COLO668 (cell line): Measurements from ENCODE around the gene SPAAR.
"Not testable (repeated sequence)": the region's sequence is repeated elsewhere in the genome, so short reads cannot be mapped to it uniquely, and the experiment has no call there.

Experiments
- DNase-seq: peaks from one replicate; lab custom pipeline; 2025; ENCODE audit not compliant: unreplicated experiment; lab: John Stamatoyannopoulos, UW

SPAAR gene

GRCh38 chr9:35920051-35920620 is 10.8 kb downstream of the SPAAR start:
- DNase-seq, result no peak

- DNase-seq, result no peak
Measured at GRCh38 chr9:35923598-35923926, 14.3 kb downstream of the SPAAR start.

- no peak for DNase-seq
Measured at GRCh38 chr9:35923927-35924763, 14.9 kb downstream of the SPAAR start.

GRCh38 chr9:35928591-35929452 is 19.5 kb downstream of the SPAAR start:
- no peak for DNase-seq

GRCh38 chr9:35929453-35929718 is 20.1 kb downstream of the SPAAR start:
- no peak for DNase-seq

GRCh38 chr9:35930521-35930920 is 21.2 kb downstream of the SPAAR start:
- no peak for DNase-seq

- no peak for DNase-seq
Measured at GRCh38 chr9:35930989-35931388, 21.7 kb downstream of the SPAAR start.

GRCh38 chr9:35932735-35933134 is 23.4 kb downstream of the SPAAR start:
- no peak for DNase-seq

GRCh38 chr9:35933550-35934067 is 24.3 kb downstream of the SPAAR start:
- DNase-seq, result no peak

GRCh38 chr9:35934069-35934468 is 24.8 kb downstream of the SPAAR start:
- not testable (repeated sequence) for DNase-seq

- no peak for DNase-seq
Measured at GRCh38 chr9:35935261-35935660, 26.0 kb downstream of the SPAAR start.

GRCh38 chr9:35935755-35936509 is 26.6 kb downstream of the SPAAR start:
- DNase-seq, result no peak

GRCh38 chr9:35937227-35937626 is 27.9 kb downstream of the SPAAR start:
- DNase-seq, result no peak

- no peak for DNase-seq
Measured at GRCh38 chr9:35938474-35939356, 29.4 kb downstream of the SPAAR start.

GRCh38 chr9:35939679-35940250 is 30.5 kb downstream of the SPAAR start:
- no peak for DNase-seq

- no peak for DNase-seq
Measured at GRCh38 chr9:35940458-35941407, 31.4 kb downstream of the SPAAR start.

GRCh38 chr9:35942286-35942685 is 33.0 kb downstream of the SPAAR start:
- DNase-seq, result no peak

- no peak for DNase-seq
Measured at GRCh38 chr9:35944173-35944572, 34.9 kb downstream of the SPAAR start.

- no peak for DNase-seq
Measured at GRCh38 chr9:35944841-35945240, 35.6 kb downstream of the SPAAR start.
